T-helper 2 cell treated with Interferon-gamma antibody and Interleukin-4, amounts not matched to agents 5 μg/mL and 100 μg/mL, for 36 hours (primary cell): ENCODE results near the gene P2RY12.

Experiments used
- DNase-seq: peaks from one replicate; pipeline ENCODE4 v3.0.0; 2021; ENCODE audit warnings: low spot score
- H3K27ac Mint-ChIP-seq: one replicate; pipeline ENCODE4 v1.8.0; 2021; ENCODE audit warnings: mild to moderate bottlenecking, mixed read lengths
- H3K27me3 Mint-ChIP-seq: one replicate; pipeline ENCODE4 v1.8.0; 2021; ENCODE audit warnings: low read depth, mixed read lengths
- H3K36me3 Mint-ChIP-seq: one replicate; pipeline ENCODE4 v1.8.0; 2021; ENCODE audit warnings: low read depth, mixed read lengths
- H3K4me1 Mint-ChIP-seq: one replicate; pipeline ENCODE4 v1.8.0; 2021; ENCODE audit warnings: low read depth, mixed read lengths
- H3K4me3 Mint-ChIP-seq: one replicate; pipeline ENCODE4 v1.8.0; 2022; ENCODE audit warnings: mild to moderate bottlenecking, moderate library complexity, mixed read lengths
- H3K9me3 Mint-ChIP-seq: one replicate; pipeline ENCODE4 v1.8.0; 2021; ENCODE audit warnings: mixed read lengths

P2RY12 gene

DNA sequence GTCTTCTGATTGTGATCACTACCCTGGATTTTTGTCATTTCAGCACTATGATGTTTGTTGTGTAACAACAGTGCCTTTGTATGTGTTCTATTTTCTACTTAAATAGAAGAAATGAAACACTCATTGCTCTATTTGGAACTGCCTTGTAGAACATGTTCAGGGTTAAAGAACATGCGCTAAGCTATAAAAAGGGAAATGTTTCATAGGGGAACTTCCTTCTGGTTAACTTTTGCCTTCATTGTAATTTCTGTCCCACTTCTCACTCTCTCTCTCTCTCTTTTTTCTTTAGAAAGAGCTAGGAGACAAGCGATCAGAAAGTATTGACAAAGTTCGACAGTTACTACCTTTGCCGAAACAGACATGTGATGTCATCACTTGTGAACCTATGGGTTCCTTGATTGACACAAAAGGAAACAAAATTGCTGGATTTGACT lies at the start of gene P2RY12:
P2RY12 (minus strand) TSS at position 13 of the 434 bp plus-strand sequence. CDS start 45,908 bp downstream, outside the sequence.
- Mint-ChIP-seq H3K27ac (no peak within 1 kb of the TSS), H3K4me1 (peaks cover 9% of the 10 kb centered on the region), H3K36me3 (no peaks in the 10 kb centered on the region), H3K27me3 (no peaks in the 10 kb centered on the region), H3K9me3 (no peaks in the 10 kb centered on the region), H3K4me3 (no peak within 1 kb of the TSS)
- no peak for DNase-seq

DNA sequence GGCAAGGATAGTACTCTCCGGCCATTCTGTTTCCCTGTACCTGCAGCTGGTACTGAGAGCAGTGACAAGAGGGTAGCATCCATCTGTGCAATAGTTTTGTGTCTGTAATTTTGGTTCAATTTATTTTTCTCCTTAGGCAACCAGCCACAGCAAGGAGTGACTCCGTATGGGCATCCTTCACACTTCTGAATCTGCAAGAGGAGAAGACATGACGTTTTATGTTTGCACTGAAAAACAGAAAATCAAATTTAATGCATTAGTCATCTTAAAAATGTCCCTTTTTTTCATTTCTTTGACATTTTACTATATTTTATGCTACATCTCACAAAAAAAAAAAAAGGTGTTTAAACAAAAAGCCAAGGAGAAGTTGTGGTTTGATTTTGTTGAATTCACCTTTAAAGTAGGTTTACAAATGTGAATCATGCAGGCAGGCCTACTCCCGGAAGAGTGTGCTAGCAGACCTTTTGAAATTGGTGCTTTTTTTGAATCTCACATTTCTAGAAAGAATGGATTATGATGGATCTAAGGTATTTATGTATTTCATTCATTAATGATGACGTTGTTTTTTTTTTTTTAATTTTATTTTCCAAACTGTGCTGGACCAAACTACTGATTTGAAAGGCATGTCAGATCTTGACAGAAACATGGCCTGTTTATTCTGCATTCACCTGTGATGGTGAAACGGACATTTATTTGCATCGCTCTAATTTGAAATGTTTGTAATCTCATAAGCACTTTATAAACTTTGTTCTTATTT lies 48.2 kb upstream of the P2RY12 start:
- H3K4me3 Mint-ChIP-seq: no peak overlapping the region
- H3K36me3 Mint-ChIP-seq: no peaks in the 10 kb centered on the region
- no peaks in the 10 kb centered on the region for H3K4me1 Mint-ChIP-seq
- H3K27ac Mint-ChIP-seq: no peak overlapping the region
- DNase-seq: no peak
- H3K27me3 Mint-ChIP-seq: peaks cover 2% of the 10 kb centered on the region
- no peaks in the 10 kb centered on the region for H3K9me3 Mint-ChIP-seq

DNA sequence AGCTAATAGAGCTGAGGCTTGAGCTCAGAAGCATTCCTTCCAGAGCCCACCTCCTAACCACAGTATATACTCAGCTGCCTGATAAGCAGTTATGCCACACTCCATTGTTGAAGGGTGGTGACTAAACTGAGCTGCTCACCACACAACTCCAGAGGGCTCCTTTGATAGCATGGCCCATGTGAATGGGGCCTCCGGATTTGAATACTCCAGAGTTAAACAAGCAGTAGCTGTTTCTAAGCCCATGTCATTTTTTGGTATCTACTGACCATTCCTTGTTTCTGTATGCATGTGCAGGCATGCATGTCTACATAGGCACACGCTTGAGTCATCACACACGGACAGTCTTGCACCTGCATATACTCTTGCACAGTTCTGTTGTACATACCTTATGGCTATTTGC lies 47.4 kb upstream of the P2RY12 start:
- H3K36me3 Mint-ChIP-seq: no peaks in the 10 kb centered on the region
- H3K27me3 Mint-ChIP-seq: peaks cover 2% of the 10 kb centered on the region
- no peaks in the 10 kb centered on the region for H3K4me1 Mint-ChIP-seq
- DNase-seq: no peak
- no peaks in the 10 kb centered on the region for H3K9me3 Mint-ChIP-seq
- no peak overlapping the region for H3K4me3 Mint-ChIP-seq
- no peak overlapping the region for H3K27ac Mint-ChIP-seq

DNA sequence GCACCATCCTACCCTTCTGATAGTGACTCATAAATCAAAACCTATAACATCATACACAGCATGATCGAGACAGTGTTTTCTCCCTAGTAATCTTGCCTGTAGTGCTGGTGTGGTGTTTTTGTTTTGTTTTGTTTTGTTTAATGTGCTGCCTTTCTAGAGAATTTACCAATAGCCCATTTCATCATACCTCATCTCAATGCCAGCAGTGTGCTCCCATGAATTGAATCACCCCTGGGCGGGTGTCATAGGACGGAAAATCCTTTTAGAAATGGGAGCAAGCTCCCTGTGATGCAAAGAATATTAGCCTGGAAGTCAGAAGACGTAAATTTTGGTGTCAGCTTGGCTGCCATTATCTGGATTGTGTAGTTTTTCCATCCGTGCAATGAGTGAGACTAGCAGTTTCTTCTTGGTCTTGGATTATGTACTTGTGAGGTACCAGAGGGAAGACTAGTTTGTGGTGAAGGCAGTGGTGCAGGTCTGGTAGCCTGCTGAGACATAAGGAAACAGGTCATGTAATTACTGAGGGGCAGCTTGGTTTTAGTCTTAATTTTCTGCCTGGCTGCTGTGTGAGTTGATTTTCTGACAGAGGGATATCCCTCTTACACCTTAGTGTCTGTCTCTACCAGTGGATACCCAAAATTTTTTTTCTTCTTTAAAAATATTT lies 46.4 kb upstream of the P2RY12 start:
- no peak for DNase-seq
- peaks cover 3% of the 10 kb centered on the region for H3K4me1 Mint-ChIP-seq
- no peak overlapping the region for H3K4me3 Mint-ChIP-seq
- no peaks in the 10 kb centered on the region for H3K27me3 Mint-ChIP-seq
- H3K9me3 Mint-ChIP-seq: no peaks in the 10 kb centered on the region
- H3K36me3 Mint-ChIP-seq: no peaks in the 10 kb centered on the region
- H3K27ac Mint-ChIP-seq: no peak overlapping the region

DNA sequence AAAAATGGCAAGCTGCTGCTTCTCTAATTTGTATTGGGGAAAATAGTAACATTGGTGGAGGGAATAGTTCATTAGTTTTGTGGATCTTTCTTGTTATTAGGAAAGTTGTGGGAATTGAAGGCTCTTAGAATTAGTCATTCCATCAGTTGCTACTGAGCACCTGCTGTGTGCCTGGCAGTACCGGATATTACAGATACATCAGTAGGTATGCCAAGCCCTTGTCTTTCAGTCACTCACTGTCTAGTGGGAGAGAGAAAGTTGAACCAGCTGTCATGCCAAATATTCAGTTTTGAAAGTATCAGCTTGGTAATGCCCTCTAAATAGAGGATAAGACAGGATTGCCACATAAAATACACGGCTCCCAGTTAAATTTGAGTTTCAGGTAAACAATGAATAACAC lies 43.8 kb upstream of the P2RY12 start:
- H3K27me3 Mint-ChIP-seq: no peaks in the 10 kb centered on the region
- no peaks in the 10 kb centered on the region for H3K9me3 Mint-ChIP-seq
- H3K4me3 Mint-ChIP-seq: no peak overlapping the region
- H3K4me1 Mint-ChIP-seq: peaks cover 3% of the 10 kb centered on the region
- no peak for DNase-seq
- H3K36me3 Mint-ChIP-seq: no peaks in the 10 kb centered on the region
- no peak overlapping the region for H3K27ac Mint-ChIP-seq

DNA sequence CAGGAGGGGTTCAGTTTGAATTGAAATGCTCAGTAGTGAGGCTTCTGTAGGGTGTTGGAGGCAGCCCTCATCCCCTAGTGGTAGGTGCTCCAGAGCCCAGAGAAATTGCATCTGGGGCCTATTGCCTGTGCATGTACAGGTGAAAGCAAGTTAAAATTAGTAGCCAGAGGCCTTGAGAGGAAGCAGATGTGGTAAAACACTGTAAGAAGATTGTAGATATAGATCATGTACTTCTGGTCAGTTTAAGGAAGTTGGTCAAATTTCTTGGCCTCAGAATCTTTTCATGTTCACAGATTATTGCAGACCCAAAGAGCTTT lies 41.7 kb upstream of the P2RY12 start:
- DNase-seq: no peak
- H3K27me3 Mint-ChIP-seq: no peaks in the 10 kb centered on the region
- no peak overlapping the region for H3K4me3 Mint-ChIP-seq
- no peaks in the 10 kb centered on the region for H3K9me3 Mint-ChIP-seq
- peaks cover 5% of the 10 kb centered on the region for H3K4me1 Mint-ChIP-seq
- no peaks in the 10 kb centered on the region for H3K36me3 Mint-ChIP-seq
- H3K27ac Mint-ChIP-seq: no peak overlapping the region

DNA sequence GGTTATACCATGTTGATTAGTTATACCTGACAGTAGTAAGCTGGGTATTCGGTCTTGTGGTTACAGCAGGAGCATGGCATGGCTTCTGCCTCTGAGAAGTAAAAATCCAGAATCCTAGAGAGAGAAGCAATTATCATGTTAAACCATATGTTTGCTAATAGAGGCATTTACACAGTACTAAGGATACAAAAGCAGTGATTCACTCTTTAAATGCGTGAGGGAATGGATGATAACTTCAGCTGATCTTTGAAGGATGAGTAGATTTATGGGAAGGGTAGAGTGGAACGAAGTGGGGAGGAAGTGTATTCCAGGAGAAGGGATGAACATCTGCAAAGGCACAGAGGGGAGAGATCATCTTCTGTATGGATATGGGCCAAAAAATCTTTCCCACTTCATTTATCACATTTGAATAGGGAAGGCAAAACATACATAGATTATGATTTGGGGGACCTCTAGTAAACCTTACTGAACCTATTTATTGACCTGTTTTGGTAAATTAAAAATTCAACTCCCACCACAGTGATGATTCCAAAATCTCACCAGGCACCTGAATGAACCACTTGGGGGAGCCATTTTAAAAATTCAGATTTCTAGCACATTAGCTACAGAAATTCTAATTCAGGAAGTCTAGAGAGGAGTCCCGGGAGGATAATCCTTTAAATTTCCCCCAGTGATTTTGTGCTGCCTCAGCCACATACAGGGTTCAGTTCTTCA lies 41.2 kb upstream of the P2RY12 start:
- no peak overlapping the region for H3K4me3 Mint-ChIP-seq
- no peaks in the 10 kb centered on the region for H3K27me3 Mint-ChIP-seq
- peaks cover 5% of the 10 kb centered on the region for H3K4me1 Mint-ChIP-seq
- no peaks in the 10 kb centered on the region for H3K9me3 Mint-ChIP-seq
- no peak overlapping the region for H3K27ac Mint-ChIP-seq
- DNase-seq: no peak
- H3K36me3 Mint-ChIP-seq: no peaks in the 10 kb centered on the region

DNA sequence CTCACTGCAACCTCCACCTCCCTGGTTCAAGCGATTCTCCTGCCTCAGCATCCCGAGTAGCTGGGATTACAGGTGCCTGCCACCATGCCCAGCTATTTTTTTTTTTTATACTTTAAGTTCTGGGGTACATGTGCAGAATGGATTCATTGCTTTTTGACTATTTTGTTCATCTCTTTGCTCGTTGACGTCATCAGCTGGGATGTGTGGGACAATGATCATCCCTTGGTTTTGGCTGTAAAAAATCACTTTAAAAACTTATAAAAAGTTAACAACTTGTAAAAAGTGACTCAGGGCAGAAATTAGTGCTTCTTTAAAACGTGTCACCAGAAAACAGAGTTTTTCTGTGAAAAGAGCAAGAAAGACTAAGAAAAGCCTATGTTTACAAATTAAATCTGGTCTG lies 38.5 kb upstream of the P2RY12 start:
- H3K4me1 Mint-ChIP-seq: peaks cover 5% of the 10 kb centered on the region
- no peaks in the 10 kb centered on the region for H3K36me3 Mint-ChIP-seq
- no peak overlapping the region for H3K4me3 Mint-ChIP-seq
- H3K27me3 Mint-ChIP-seq: no peaks in the 10 kb centered on the region
- no peak for DNase-seq
- H3K27ac Mint-ChIP-seq: no peak overlapping the region
- H3K9me3 Mint-ChIP-seq: no peaks in the 10 kb centered on the region

DNA sequence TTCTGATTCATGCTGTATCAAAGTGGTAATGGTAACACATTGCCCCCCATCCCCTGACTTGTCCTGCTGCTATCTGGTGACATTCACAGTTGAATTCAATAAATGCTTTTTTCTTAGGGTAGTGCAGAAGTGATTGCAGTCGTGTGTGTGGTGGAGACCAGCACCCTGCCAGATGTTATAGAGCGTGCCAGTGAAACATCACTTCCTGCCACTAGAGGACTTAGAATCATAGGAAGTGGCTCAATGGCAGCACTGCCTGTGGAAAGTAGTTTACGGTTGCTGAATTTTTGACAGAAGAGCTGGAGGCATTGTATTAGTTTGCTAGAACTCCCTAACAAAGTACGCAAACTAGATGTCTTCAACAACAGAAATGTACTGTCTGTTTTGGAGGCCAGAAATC lies 37.4 kb upstream of the P2RY12 start:
- DNase-seq: no peak
- Mint-ChIP-seq H3K36me3 (no peaks in the 10 kb centered on the region), H3K4me1 (peaks cover 5% of the 10 kb centered on the region), H3K9me3 (no peaks in the 10 kb centered on the region), H3K27me3 (no peaks in the 10 kb centered on the region), H3K27ac (no peak overlapping the region), H3K4me3 (no peak overlapping the region)

DNA sequence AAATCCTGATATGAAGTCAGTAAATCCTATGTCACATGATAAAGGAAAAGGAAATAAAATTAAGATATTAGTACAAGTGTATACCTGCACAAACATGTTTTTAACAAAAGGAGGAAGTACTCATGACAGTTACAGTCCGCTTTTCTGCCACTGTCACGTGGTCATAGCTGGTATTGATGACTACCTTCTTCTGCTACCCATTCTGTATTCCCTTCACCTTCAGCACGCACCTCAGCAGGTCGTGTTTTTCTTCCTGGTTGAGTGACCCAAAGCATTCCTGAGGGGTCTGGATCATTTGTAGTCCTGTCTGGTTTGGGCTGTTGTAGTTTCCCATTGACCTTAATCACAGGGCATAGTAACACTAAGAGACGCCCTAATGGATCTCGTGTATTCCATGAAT lies 35.3 kb upstream of the P2RY12 start:
- H3K36me3 Mint-ChIP-seq: no peaks in the 10 kb centered on the region
- H3K4me3 Mint-ChIP-seq: no peak overlapping the region
- peaks cover 2% of the 10 kb centered on the region for H3K4me1 Mint-ChIP-seq
- H3K27me3 Mint-ChIP-seq: no peaks in the 10 kb centered on the region
- DNase-seq: no peak
- H3K27ac Mint-ChIP-seq: no peak overlapping the region
- H3K9me3 Mint-ChIP-seq: no peaks in the 10 kb centered on the region

DNA sequence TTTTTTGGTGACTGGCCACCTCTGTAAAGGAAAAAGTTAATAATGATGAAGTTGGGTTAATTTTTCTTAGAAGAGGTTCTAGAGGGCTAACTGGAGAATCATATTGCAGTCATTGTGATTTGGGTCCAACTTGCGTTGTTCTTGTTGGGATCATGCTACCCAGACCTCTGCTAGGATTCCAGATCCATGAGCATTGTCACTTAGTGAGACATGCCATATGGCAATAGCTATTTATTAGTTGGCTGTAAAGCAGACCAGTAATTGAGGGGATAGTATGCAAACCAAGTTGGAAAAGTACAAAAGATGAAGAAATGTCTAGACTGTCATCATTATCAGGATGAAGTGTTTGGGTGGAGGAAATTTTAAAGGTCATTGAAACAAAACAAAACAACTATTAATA lies 30.7 kb upstream of the P2RY12 start:
- Mint-ChIP-seq H3K27ac (no peak overlapping the region), H3K4me3 (no peak overlapping the region), H3K36me3 (no peaks in the 10 kb centered on the region), H3K9me3 (no peaks in the 10 kb centered on the region), H3K4me1 (no peaks in the 10 kb centered on the region), H3K27me3 (no peaks in the 10 kb centered on the region)
- DNase-seq: no peak

DNA sequence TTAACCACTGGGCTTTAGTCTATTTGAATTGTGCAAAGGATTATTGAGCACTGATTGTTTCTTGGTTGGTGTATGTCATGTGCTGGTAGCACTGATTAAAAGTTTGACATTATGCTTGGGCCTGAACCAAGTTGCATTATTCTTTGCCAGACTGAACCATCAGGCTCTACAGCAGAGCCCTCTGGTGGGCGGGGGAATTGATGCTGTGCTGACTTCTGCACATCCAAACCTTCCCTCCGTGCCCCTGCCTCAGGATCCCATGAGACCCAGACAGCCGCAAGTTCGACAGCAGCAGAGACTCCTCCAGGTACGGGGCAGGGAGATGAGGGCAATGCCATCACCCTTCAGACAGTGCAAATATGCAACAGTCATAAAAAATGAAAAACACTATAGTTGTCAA lies 28.4 kb upstream of the P2RY12 start:
- no peak for DNase-seq
- no peak overlapping the region for H3K4me3 Mint-ChIP-seq
- H3K4me1 Mint-ChIP-seq: no peaks in the 10 kb centered on the region
- no peaks in the 10 kb centered on the region for H3K36me3 Mint-ChIP-seq
- H3K27ac Mint-ChIP-seq: no peak overlapping the region
- H3K27me3 Mint-ChIP-seq: no peaks in the 10 kb centered on the region
- no peaks in the 10 kb centered on the region for H3K9me3 Mint-ChIP-seq

DNA sequence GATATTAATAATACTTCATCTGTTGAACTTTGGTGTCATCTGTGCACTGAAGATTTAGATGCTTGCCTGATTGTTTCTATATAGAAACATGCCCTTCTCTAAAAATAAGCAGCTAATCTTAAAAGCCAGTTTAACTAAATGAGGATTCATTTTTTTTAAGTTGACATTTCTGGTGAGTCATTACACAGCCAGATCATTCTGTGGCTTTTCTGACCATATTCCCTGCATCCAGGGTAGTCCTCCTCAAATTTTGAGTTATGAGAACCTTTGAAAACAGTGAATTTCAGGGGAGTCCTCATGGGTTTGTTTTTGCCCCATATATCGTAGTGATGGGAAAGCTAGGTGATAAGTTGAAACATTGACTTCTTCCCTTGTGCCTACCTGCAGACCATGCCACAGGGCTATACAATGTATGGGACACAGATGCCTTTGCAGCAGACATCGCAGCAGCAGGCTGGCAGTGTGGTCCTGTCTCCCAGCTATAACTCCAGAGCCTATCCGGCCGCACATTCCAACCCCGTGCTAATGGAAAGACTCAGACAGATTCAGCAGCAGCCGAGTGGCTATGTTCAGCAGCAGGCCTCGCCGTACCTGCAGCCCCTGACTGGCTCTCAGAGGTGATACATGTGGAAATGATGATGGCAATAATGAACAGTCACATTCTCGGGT lies 26.5 kb upstream of the P2RY12 start:
- peaks cover 2% of the 10 kb centered on the region for H3K27me3 Mint-ChIP-seq
- no peaks in the 10 kb centered on the region for H3K4me1 Mint-ChIP-seq
- no peak overlapping the region for H3K4me3 Mint-ChIP-seq
- DNase-seq: no peak
- no peak overlapping the region for H3K27ac Mint-ChIP-seq
- H3K36me3 Mint-ChIP-seq: no peaks in the 10 kb centered on the region
- no peaks in the 10 kb centered on the region for H3K9me3 Mint-ChIP-seq

DNA sequence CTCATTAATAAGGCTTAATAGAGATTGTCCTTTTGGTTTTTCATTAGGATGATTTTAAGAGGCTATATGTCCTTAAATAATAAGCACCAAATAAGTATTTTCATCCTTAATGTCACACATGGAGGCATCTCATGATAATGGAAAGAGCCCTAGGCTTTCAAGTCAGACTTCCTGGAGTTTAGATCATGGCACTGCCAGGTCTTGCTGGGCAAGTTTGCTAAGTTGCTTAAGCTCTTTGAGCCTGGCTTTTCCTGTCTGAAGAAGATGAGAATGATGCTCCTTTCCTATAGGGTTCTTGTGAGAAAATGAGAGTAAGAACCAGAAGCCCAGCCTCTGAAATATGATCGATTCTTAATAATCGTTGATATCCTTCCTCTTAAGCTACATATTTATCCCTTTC lies 23.4 kb upstream of the P2RY12 start:
- H3K27ac Mint-ChIP-seq: no peak overlapping the region
- no peak for DNase-seq
- peaks cover 3% of the 10 kb centered on the region for H3K4me1 Mint-ChIP-seq
- no peak overlapping the region for H3K4me3 Mint-ChIP-seq
- no peaks in the 10 kb centered on the region for H3K9me3 Mint-ChIP-seq
- H3K36me3 Mint-ChIP-seq: no peaks in the 10 kb centered on the region
- H3K27me3 Mint-ChIP-seq: peaks cover 8% of the 10 kb centered on the region
